Kidney (tissue), 14 donors: ENCODE measurements around the gene FARP1. TPM values are rescaled to one million over a fixed set of nuclear protein-coding genes. Genes with fewer than 3 reads are reported as not detected.
A peak's percentile ranks its signal among the peaks of the same experiment; 100 is the strongest.

ENCODE experiments used
- DNase-seq, 5 donors: peaks; one replicate each; pipeline ENCODE4 v3.0.0-alpha.2; 2013 to 2020
- FAIRE-seq: peaks from 2 replicates; lab custom pipeline; 2012; peaks lifted over from hg19 to GRCh38; lab: Jason Lieb, UNC
- H3K27ac ChIP-seq, 2 donors: one replicate each; pipeline ENCODE4 v1.7.0; 2013; ENCODE audit warnings: low read depth in 2 of 2, low read length in 2 of 2, inconsistent platforms in 1 of 2
- H3K27me3 ChIP-seq: one replicate; pipeline ENCODE4 v1.7.1; 2013; ENCODE audit warnings: low read length, inconsistent platforms; ENCODE audit not compliant: control insufficient read depth, insufficient read depth
- H3K36me3 ChIP-seq, 3 donors: one replicate each; pipeline versions ENCODE4 v1.7.0 to v1.7.1; 2013; ENCODE audit warnings: low read length in 3 of 3, control low read depth in 1 of 3, inconsistent platforms in 1 of 3; ENCODE audit not compliant: insufficient read depth in 3 of 3, control insufficient read depth in 2 of 3
- H3K4me1 ChIP-seq, 3 donors: one replicate each; pipeline versions ENCODE4 v1.7.0 to v1.7.1; 2013; ENCODE audit warnings: low read length in 3 of 3, inconsistent platforms in 1 of 3, low read depth in 1 of 3; ENCODE audit not compliant: control insufficient read depth in 2 of 3, insufficient read depth in 2 of 3
- H3K4me3 ChIP-seq, 3 donors: one replicate each; pipeline versions ENCODE4 v1.7.0 to v1.8.1; 2013; ENCODE audit warnings: low read length in 3 of 3, control low read depth in 1 of 3, inconsistent platforms in 1 of 3
- H3K9ac ChIP-seq, 3 donors: one replicate each; pipeline versions ENCODE4 v1.7.0 to v1.7.1; 2013; ENCODE audit warnings: low read length in 3 of 3, control low read depth in 1 of 3, inconsistent platforms in 1 of 3
- H3K9me3 ChIP-seq, 3 donors: one replicate each; pipeline versions ENCODE4 v1.7.0 to v1.7.1; 2013; ENCODE audit warnings: low read length in 3 of 3, control low read depth in 1 of 3, inconsistent platforms in 1 of 3; ENCODE audit not compliant: control insufficient read depth in 2 of 3, insufficient read depth in 1 of 3
- intact Hi-C: fragments of 100-400 bp; cut with DNase I; formaldehyde crosslinking; loops from one replicate; pipeline ENCODE4 v1.11.1; 2022
- polyA plus RNA-seq: library from polyadenylated mRNA; stranded (reverse); fragments of 350-450 nt; fragmentation: Illumina TruSeq; extraction: RNeasy Lipid Tissue Mini Kit (QIAGEN cat#74804); gene quantifications from one replicate; pipeline ENCODE4 v1.2.3, GENCODE V29; 2014; ENCODE audit warnings: low read depth, low replicate concordance; ENCODE audit not compliant: insufficient read depth
- total RNA-seq: library from RNA; stranded (reverse); fragmentation: NEBNext Ultra II Directional; extraction: Animal tissue kit (Norgen Biotek cat#: 25700); gene quantifications from one replicate; pipeline ENCODE4 v1.2.1, GENCODE V29; 2021
- TF ChIP-seq, protein P1 (sequence below): IDR thresholded peaks from 3 replicates; pipeline ENCODE4 v1.5.1; 2012; ENCODE audit warnings: mild to moderate bottlenecking, moderate library complexity, borderline replicate concordance; ENCODE audit not compliant: insufficient read depth; ENCODE audit errors: extremely low read depth
- donor health status: control.
- donor health status: control.
- donor health status: control.
- donor health status: control.
- donor health status: control.
- donor health status: DM: yes; HTN: yes; CAD: no.
- donor health status: Normal renal cell carcinoma (clear cell type).

FARP1 gene
- total and polyA plus RNA-seq, 2 donors from 2014 or later, result 123 to 229 TPM

DNA sequence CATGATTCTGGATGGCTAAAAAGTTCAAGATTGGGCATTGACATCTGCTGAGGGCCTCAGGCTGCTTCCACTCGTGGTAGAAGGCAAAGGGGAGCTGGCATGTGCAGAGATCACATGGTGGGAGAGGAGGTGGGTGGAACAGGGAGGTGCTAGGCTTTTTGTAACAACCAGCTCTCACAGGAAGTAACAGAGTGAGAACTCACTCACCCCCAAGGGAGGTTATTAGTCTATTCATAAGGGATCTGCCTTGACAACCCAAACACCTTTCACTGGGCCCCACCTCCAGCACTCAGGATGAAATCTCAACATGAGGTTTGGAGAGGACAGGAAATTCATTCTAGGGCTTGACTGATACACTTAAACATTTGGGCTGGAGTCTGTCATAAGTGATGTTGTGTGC is 231.9 kb downstream of the FARP1 start:
- no peak overlapping the region for H3K27ac ChIP-seq
- FAIRE-seq, result no peak
- H3K9me3 ChIP-seq, result no peaks in the 10 kb centered on the region
- DNase-seq, result no peak
- H3K4me3 ChIP-seq, result no peak overlapping the region
- H3K36me3 ChIP-seq, result peaks cover 2 to 5% (median 2%) of the 10 kb centered on the region in 3 donors
- intact Hi-C loops, result no loop called here
- TF ChIP-seq, protein P1, sequence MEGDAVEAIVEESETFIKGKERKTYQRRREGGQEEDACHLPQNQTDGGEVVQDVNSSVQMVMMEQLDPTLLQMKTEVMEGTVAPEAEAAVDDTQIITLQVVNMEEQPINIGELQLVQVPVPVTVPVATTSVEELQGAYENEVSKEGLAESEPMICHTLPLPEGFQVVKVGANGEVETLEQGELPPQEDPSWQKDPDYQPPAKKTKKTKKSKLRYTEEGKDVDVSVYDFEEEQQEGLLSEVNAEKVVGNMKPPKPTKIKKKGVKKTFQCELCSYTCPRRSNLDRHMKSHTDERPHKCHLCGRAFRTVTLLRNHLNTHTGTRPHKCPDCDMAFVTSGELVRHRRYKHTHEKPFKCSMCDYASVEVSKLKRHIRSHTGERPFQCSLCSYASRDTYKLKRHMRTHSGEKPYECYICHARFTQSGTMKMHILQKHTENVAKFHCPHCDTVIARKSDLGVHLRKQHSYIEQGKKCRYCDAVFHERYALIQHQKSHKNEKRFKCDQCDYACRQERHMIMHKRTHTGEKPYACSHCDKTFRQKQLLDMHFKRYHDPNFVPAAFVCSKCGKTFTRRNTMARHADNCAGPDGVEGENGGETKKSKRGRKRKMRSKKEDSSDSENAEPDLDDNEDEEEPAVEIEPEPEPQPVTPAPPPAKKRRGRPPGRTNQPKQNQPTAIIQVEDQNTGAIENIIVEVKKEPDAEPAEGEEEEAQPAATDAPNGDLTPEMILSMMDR, result no peak
- H3K9ac ChIP-seq, result no peak overlapping the region
- peaks cover 3 to 15% (median 8%) of the 10 kb centered on the region in 3 donors for H3K4me1 ChIP-seq
- no peaks in the 10 kb centered on the region for H3K27me3 ChIP-seq

DNA sequence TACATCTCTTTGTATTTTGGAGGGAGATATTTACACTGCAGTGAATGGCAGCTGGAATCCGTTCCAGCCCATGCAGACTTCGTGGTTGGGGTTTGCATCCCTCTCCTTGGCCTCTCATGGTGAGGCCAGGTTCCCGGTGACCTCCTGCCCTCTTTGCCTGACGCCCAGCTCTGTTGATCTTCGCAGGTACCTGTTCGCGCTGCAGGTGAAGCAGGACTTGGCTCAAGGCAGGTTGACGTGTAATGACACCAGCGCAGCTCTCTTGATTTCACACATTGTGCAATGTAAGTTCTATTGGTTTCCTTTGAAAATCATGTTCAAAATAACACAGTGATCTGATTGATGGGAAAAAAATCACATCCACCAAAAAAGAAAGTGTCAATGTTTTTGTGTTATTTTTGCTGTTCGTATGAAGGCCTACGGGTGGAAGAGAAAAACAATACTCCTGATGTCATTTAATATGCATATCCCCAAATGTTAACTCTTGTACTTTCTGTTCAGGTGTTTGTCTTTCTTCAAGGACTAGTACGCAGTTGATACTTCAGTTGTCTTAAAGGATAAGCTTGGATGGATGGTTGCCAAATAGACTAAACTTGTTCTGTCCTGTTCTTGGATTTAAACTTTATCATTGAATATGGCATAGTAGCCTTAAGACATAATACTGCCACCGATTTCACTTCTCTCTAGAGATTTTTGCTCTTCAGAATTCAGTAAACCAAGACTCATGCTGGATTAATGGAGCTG is 234.9 kb downstream of the FARP1 start:
- no peak overlapping the region for H3K4me3 ChIP-seq
- H3K9me3 ChIP-seq, result no peaks in the 10 kb centered on the region
- TF ChIP-seq, protein P1, result no peak
- H3K36me3 ChIP-seq, result peaks cover 2 to 6% (median 2%) of the 10 kb centered on the region in 3 donors
- FAIRE-seq (no peak), DNase-seq (no peak)
- H3K27ac ChIP-seq, result no peak overlapping the region
- no peak overlapping the region for H3K9ac ChIP-seq
- intact Hi-C loops, result no loop called here
- peaks cover 2 to 11% (median 6%) of the 10 kb centered on the region in 3 donors for H3K4me1 ChIP-seq
- no peaks in the 10 kb centered on the region for H3K27me3 ChIP-seq

DNA sequence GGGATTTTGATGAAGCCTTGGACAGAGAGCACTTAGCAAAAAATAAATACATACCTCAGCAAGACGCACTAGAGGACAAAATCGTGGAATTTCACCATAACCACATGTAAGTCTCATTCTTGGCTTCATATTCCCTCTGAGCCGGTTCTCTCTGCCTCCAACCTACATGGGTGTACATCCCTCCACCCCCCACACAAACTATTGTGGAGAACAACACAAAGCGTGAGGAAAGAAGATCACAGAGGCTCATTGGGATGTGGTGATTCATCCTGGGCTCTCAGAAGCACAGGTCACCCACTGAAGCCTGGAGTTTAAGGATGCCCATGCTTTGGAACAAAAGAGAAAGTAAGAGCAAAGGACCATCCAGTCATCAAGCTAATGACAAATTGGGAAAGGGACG is 241.8 kb downstream of the FARP1 start:
- Histone ChIP-seq H3K4me1 (peaks cover 8 to 34% (median 21%) of the 10 kb centered on the region in 3 donors), H3K9me3 (no peaks in the 10 kb centered on the region), H3K36me3 (peaks cover 10 to 40% (median 14%) of the 10 kb centered on the region in 3 donors), H3K27ac (peak overlapping the region; percentile 6 to 89), H3K27me3 (no peaks in the 10 kb centered on the region), H3K4me3 (peak overlapping the region in 1 of 3 donors; percentile 27), H3K9ac (peak overlapping the region in 1 of 3 donors; percentile 34)
- DNase-seq (peak in 1 of 5 donors; percentile 38), FAIRE-seq (no peak)
- intact Hi-C loops, result no loop called here
- TF ChIP-seq, protein P1, result no peak
